Measurements from ENCODE around the gene DMRTB1.

DMRTB1 gene

DNA sequence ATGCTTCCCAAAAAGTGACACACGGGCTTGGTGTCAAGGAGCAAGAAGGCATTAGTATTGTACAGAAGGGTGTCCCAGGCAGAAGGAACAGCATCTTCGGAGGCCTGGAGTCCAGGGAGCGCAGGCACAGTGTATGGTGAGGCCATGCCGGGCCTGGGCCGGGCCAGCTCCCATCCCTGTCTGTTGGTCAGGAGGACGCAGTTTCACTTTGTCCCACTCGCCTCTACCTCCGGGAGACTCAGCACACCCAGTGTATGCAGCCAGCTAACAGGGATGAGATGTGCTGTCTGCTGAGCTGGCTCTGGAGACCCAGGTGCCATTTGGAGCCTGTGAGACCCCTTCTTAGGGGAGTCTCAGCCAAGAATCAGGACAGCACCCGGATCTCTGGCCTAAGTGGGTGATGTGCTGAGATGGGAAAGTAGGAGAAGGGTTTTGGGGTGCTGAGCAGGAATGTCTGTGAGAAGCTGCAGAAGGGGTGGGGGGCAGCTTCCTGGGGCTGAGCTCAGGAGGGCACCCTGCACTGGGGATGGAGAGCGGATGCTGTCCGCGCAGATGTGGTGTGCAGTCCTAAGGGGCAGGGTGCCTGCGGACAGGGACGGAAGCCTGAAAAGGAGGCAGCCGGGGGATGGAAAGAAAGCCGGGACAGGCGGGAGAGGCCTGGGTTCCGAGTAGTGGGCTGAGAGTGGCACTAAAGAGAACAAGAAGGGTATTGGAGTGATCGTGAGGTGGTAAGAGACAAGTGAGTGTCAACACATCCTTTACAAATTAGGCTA is 25.7 kb downstream of the DMRTB1 start:
- DNase-seq: no peak

DNA sequence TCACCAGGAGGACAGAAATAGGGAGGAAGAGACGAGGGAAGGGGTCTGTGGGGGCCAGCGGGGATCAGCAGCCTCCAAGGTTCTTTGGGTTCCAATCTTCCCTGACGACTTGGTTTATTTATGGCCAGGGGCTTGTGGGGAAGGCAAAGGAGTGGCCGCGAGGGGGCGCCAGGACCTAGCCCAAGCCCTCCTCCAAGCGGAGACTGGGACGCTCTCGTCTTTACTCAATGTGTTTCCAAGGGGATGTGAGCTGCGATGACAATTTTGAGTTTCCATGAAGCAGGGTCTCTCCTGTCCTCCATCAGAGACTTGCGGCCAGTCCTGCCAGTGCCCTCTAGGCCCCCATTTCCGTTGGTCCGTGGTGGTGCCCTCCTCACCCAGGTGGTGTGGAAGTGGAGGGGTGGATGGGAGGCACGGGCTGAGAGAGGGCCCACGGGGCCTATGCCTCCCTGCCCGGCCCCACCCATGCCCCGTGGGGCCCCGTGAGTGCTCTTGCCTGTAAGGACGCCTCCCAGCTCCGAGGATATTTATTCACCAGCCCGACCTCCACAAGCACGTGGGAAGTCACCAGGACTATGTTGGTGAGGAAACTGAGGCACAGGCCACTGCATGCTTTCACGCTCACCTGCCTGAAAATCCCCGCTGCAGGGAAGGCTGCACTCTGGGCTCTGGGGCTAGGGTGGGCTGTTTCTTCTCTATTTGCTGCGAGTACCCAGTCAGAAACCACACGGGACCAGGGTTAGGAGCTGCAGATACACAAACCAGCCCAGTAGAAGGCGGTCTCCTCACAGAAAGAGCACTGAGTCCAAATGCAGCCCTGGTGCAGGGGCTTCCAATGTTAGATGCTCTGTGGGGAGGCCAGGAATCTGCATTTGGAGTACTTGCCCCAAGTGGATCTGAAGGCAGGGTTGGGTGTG is 26.5 kb downstream of the DMRTB1 start:
- DNase-seq: peak in 47 of 56 donors; percentile 5 to 88 (median 42)

DNA sequence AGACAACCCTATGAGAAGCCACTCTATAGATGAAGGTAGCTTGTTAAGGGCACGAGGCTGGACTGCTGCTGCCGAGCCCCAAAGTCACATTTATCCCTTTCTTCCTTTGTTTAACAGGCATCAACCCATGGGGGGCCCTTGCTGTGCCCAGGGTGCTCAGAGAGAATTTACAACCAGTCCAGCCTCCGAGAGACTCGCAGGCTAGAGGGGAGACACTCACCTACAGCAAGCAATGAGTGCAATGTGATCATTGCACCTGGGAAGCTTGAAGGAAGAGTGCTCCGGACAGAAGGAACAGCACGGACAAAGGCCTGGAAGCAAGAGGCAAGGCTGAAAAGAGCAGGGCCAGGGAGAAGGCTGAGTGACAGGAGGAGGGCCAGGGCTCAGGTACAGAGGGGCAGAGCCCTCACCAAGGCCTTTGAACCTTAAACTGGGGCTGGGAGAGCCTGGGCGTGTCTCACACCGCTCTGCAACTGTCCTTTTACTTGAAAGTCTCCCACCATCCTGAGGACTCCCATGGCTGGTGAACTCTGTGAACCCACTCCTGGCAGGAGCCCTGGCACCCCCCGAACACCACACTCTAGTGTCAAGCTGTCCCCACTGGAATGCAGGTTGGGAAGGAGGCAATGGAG is 27.3 kb downstream of the DMRTB1 start:
- DNase-seq: no peak

DNA sequence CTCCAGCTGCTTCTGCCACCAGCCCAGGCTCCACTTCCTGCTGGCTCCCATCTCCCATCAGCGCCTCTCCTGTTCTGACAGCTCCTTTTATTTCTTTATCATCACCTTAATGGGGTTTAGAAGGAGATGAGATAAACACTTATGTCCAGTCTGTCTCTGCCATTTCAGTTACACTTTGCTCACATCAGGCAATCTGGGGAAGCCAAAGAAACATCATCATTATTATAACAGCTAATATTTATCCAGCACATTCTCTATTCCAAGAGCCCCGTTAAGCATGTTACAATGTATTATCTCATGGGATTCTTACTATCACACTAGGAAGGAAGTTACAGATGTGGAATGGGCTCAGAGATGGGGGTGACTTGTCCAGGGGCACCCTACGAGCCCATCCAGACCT is 31.2 kb downstream of the DMRTB1 start:
- DNase-seq: no peak

DNA sequence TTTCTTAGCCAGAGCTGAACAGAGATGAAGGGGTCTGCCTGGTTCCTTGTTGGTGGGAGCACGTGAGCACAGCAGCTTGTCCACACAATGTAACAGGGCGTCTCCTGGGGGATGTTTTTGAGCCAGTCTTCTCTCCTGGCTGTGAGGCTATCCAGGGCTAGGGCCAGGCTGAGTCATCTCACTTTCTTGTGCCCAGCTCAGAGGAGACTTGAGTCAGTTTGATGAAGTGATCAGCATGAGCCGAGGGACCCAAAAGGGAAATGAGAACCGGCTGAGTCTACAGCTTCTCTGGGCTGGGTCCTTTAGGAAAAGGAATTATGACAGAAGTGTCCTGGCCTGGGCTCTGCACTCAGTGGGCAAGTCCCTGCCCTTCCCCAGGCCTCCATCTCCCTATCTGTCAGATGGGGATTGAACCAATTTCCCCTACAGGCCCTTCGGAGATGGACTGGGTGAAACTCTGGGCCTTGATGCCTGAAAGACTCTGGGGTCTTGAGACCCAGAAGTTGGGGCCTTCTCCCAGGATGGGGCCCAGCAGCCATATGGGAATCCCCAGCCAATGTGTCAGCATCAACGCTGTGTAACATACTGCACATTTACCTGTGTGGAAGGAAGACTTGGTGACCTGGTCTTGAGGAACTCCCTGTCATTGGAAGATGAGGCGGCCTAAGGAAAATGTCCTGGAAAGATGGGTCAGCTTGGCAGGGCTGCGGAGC is 36.6 kb downstream of the DMRTB1 start:
- no peak for DNase-seq

DNA sequence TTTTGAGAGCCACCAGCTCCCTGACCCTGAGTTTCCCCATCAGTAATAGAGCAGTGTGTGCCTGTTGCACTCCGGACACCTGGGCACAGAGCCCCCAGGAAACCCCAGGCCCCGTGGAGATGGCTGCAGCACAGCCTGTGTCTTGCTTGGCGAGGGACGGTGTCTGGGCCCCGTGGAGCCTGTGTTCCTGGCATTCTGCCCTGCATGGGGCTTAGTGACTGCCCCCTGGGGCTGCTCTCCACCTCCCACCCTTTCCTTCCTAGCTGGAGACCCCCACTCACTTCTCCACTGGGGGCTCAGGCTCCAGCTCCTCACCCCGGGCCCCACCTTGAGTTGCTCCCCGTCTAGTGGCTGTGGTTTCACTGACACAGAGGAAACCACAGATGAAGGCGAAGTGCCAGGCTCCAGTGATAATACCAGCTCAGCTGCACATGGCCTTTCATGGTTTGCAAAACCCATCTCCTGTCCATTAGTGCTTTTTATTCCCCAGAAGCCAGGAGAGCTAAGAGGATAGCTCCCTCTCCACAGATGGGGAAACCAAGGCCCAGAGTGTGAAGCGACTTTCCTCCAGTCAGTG is 39.4 kb downstream of the DMRTB1 start:
- no peak for DNase-seq

- DNase-seq: no peak
Measured at GRCh38 chr1:53499257-53500203, 40.3 kb downstream of the DMRTB1 start.

DNA sequence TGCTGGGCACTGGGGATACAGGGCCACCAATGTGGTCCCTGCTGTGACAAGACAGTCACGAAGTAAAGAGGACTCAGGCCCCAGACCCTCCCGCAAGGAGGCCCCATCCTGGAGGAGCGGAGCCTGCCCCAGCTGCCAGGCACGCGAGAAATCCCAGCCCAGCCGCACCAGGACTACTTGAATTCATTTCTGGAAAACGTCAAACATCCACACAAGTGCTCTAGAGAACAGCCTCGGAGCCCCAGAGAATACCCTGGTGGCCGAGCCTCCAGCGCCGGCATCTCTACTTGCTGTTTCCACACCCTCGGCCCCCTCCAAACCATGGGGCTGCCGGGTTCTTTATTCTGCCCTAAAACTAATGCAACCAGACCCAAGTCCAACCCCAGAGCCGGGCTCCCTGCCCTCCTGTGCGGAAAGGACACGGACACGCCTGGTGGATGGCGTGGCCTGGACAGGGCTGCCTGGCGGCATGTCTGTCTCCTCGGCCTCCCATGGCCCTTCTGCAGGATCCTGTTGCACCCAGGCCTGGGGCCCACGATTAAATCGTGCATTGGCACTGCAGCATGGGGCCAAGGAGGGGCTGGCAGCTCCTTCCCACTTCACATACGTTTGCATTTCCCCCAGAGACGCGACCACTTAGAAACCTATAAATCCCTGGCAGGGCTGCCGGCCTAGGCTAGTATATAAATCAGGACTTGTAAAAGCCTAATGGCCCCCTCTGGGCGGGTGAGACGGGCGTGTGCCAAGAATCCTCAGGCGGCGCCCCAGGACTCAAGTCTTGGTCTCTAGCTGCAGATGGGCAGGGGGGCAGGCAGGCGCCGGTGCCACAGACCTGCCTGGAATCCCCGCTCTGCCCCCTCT is 41.2 kb downstream of the DMRTB1 start:
- DNase-seq: no peak

DNA sequence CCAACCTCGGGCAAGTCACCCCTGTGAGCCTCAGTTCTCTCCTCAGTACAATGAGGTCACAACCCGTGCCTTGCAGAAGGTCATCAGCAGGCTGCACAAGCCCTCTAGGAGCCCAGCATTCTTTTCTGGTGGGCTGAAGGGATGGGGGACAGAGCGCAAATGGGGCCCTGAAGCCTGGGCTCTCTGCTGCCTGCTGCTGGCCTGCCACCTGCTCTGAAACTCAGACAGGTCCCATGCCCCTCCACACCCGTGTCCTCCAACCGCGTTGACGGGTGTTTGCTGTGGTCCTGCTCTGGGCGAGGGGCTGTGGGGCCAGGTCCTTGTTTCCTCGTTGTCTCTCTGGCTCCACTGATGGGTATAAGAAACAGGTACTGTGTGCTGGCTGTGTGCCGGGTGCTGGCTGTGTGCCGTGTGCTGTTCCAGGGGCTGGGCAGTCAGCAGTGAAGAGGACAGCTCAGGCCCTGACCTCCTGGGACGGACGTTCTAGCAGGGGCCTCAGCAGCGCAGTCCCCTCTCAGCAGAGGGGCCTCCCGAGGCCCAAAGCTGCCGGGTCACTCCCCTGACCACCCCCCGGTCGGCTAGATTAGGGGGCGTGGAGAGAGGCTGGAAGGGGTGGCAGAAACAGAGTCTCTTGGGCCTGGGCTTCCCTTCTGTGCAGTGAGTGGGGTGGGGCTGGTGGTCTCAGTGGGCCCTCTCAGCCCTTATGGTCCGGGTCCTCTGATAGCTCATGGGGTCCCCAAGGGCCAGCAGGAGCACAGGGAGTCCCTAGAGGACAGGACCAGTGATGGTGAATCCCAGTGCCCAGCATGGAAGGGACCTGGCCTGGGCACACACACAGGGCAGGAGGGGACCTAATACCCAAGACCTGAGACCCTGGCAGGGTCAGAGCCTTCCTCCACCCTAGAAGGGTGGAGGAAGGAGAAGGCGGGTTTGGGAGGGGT is 42.1 kb downstream of the DMRTB1 start:
- no peak for DNase-seq

DNA sequence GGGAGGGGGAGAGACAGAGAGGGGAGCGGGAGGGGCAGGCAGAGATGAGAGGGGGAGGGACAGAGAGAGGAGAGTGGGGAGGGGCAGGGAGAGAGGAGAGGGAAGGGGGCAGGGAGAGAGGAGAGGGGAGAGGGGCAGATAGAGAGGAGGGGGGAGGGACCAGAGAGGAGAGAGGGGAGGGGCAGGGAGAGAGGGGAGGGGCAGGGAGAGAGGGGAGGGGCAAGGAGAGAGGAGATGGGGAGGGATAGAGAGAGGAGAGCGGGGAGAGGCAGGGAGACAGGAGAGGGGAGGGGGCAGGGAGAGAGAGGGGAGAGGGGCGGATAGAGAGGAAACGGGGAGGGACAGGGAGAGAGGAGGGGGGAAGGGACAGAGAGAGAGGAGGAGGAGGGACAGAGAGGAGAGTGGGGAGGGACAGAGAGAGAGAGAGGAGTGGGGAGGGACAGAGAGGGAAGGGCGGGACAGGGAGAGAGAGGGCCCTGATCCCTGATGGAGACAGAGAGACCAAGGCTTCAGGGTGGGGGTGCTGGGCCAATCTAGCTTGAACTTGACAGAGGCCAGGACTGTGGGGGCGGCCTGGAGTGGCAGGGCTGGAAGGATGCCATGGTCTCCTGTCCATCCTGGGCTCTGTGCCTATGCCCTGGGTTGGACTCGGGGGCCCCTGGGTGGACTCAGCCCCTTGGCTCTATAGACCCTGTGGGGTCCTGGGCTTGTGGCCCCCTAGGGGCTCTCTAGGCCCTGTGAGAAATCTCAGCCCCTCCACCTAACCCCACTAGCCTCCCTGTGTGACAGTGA is 43.6 kb downstream of the DMRTB1 start:
- DNase-seq: peak in 2 of 56 donors; percentile 5 to 20

- peak in 2 of 56 donors; percentile 5 to 11 for DNase-seq
Measured at GRCh38 chr1:53503433-53504217, 44.4 kb downstream of the DMRTB1 start.

GRCh38 chr1:53504901-53505300 is 45.7 kb downstream of the DMRTB1 start:
- DNase-seq: no peak

DNA sequence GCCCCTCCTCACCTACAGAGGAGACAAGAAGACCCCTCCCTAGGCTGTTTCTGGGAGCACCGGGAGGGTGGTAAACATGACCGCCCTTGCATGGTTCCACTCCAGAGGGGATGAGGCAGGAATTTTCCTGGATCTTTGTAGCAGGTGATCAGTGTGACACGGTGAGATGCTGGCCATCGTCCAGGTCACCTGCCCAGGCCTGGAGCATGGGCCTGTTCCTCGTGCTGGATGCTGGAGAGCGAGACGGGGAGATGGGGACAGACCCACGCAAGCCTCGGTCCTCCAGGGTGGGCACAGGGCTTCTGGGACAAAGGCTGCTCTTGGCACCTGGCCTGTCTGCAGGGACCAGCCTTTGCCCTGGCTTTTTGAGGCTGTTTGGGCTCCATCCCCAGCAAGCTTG is 46.2 kb downstream of the DMRTB1 start:
- DNase-seq: no peak

DNA sequence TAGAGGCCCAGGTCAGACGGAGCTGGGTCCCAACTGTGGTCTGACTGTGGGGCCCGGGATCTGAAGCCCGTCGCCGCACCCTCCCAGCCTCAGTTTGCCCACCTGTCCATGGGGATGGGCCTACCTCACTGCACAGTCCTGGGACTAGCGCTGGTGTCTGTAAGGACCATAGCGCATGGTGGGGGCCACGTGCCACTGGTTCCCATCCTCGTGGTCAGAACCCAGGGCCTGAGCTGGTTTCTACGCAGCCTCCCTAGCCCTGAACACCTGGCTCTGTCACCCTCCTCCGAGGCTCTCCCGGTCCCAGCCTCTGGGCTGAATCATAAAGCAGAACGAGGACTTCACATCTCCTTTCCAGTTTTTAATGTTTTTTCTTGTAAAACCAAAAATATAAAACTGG is 46.7 kb downstream of the DMRTB1 start:
- no peak for DNase-seq

DNA sequence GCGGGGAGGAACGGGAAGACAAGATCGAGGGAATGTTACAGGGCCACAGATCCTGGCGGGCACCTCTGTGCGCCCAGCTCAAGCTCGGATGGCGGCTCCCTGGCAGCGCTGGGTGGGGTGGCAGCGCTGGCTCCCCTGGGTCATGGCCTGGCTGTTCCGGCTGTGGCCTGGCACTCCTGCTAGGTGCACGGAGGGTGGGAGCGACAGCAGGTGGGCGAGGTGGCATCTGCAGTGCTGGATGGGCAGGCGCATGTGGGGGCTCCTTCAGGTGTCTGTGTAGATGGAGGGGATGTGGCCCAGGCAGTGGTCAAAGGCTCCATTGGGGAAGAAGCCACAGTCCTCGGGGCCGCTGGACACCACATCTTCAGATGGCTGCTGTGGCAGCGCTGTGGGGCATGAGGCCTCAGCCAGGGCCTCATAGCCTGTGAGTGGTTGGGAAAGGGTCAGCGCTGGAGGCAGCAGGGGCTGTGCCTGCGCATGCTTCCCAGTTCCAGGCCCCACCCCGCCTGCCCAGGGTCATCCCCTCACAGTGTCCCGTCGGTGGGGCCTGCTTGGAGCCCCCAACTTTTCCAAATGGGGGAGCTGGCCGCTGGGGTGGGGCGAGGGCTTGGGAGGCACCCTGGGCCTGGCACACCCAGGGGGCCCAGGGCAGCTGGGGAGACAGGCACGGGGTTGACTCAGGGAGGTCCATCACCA is 47.3 kb downstream of the DMRTB1 start:
- no peak for DNase-seq

Data from amygdala (tissue), 56 donors.